Activated naive CD4-positive, alpha-beta T cell treated with anti-CD3 and anti-CD28 coated beads, Interleukin-2, amount 50 U/mL, for 16 hours (primary cell): Measurements from ENCODE around the gene RDH16.
"Not testable (repeated sequence)": the region's sequence is repeated elsewhere in the genome, so short reads cannot be mapped to it uniquely, and the experiment has no call there.

Source experiments
- DNase-seq: peaks from one replicate; pipeline ENCODE4 v3.0.0-alpha.2; 2020

The RDH16 gene

DNA sequence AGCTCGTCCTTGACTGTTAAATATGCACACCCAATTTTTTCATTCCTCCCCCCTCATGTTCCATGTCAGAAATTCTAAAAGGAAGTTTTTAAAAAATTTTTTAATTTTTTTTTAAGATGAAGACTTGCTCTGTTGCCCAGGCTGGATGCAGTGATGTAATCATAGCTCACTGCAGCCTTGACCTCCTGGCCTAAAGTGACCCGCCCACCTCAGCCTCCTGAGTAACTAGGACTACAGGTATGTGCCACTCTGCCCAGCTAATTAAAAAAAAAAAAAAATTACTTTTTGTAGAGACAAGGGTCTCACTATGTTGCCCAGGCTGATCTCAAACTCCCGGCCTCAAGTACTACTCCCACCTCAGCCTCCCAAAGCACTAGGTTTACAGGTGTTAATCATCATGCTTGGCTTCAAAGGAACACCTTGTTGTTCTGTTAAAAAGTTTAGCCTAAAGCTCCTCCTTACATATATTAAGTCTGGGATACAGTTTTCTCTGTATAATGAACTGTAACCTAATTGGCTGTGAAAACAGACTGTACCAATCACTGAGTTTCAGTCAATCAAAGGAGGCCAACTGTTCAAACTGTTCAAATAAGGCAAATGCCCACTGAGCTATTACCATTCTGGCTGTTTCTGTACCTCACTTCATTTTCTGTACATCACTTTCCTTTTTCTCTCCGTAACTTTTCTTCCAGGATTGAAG, 41.0 kb downstream of the RDH16 start:
- no peak for DNase-seq

DNA sequence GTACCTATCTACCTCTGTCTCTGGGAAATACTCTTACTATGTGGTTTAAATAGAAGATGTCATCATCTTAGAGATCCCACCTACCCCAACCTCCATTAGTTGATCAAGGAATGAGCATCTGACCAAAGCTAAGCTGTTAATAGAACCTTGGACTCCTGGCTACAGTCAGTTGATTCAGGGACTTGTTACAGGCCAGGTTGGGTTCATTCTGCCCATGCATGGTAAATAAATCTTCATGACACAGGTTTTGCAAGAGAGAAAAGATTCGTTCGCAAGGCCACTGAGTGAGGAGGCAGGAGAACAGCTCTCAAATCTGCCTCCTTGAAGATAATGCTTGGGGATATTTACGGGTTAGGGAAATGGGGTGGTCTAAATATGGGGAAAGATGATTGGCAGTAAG, 42.7 kb downstream of the RDH16 start:
- no peak for DNase-seq

DNA sequence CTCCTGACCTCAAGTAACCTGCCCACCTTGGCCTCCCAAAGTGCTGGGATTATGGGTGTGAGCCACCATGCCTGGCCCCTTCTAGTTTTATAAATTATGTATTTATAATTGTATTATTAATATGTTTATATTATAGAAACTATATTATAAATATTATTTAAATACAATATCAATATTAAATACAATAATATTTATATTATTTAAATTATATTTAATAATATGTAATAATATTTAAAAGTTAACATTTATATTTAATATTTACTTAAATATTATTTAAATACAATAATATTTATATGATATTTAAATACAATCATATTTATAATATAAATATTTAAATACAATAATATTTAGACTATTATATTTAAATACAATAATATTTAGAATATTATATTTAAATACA, 43.2 kb downstream of the RDH16 start:
- DNase-seq: no peak

DNA sequence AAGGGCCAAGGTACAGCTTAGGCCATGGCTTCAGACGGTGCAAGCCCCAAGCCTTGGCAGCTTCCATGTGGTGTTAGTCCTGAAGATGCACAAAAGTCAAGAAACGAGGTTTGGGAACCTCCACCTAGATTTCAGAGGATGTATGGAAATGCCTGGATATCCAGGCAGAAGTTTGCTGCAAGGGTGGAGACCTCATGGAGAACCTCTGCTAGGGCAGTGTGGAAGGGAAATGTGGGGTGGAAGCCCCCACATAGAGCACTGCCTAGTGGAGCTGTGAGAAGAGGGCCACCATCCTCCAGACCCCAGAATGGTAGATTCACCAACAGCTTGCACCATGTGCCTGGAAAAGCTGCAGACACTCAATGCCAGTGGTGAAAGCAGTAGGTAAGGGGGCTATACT, 48.0 kb downstream of the RDH16 start:
- not testable (repeated sequence) for DNase-seq

DNA sequence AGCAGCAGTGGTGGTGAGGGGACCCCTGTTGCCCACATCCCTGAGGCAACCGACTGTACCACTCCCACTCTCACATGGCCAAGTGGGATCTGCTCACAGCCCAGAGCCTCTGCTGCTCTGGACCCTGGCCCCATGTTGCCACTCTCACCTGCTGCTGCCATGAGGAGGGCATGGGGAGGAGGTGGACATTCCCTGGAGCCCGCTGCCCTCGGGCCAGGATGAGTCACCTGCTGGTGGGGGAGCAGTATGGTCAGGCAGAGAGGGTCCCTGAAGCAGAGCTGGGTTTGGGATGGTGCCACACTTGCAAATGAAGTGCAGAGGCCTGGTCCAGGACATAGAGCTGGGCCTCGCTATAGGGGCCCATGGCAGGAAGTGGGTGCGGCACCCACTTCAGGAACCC, 49.3 kb downstream of the RDH16 start:
- no peak for DNase-seq

DNA sequence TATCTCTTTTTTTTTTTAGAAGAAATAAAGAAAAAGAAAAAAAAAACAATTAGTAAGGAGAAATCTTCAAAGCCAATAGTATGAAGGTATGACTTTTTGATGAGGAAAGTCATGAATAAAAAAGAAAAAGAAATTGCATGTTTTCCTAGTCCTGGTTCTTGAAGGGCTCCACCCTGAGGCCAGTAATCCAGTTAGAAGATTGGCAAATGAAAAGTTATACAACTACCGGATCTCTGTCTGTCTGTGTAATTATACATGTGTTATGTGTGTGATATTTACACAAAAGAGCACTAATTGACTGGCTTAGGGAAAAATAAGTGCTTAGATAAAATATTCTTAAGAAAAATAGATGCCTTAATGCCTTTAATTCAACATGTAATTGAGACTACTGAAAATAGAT, 51.6 kb downstream of the RDH16 start:
- no peak for DNase-seq

DNA sequence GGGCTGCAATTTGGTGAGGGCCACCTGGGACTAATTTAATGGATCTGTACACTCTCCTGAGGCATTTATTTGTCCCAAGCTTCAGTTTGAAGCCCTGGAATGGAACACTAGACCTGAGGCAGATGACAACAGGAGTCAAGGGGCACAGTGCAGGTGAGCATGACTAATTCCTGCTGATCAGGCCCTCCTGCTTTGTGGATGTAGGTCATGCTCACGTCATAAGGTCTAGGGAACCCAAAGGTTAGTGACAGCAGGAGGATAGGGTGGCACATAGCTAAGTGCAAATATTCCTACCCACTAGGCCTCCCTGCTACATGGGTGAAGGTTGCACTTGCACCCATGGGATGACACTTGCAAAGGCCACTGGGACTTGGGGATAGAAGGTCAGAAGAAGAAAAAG, 54.0 kb downstream of the RDH16 start:
- no peak for DNase-seq
